DND-41 (cell line): ENCODE results near the gene LHX2.

Source experiments
- ATAC-seq: fragments of 200-7000 bp; cut with Tn5 transposase; 3 replicates; pipeline ENCODE4 v1.9.1; 2021; ENCODE audit warnings: low read depth; ENCODE audit not compliant: insufficient read depth
- DNase-seq: peaks from one replicate; pipeline ENCODE4 v3.0.0-alpha.2; 2020
- H2AFZ ChIP-seq: 2 replicates; pipeline ENCODE4 v1.6.0; 2012; ENCODE audit warnings: low read depth, low read length
- H3K27ac ChIP-seq: 2 replicates; pipeline ENCODE4 v1.5.1; 2012; ENCODE audit warnings: low read length, inconsistent platforms
- H3K27me3 ChIP-seq: fragments of 200-600 bp; sonication (generic); 2 replicates; pipeline ENCODE4 v1.6.0; 2012; ENCODE audit warnings: low read length, mild to moderate bottlenecking, inconsistent platforms; ENCODE audit not compliant: insufficient read depth, poor library complexity
- H3K36me3 ChIP-seq: 2 replicates; pipeline ENCODE4 v1.5.1; 2012; ENCODE audit warnings: low read length, inconsistent platforms; ENCODE audit not compliant: insufficient read depth
- H3K4me1 ChIP-seq: 2 replicates; pipeline ENCODE4 v1.5.1; 2012; ENCODE audit warnings: mild to moderate bottlenecking, low read length; ENCODE audit not compliant: insufficient read depth
- H3K4me2 ChIP-seq: 2 replicates; pipeline ENCODE4 v1.6.0; 2012; ENCODE audit warnings: mild to moderate bottlenecking, moderate library complexity, low read length, inconsistent platforms; ENCODE audit not compliant: insufficient read depth
- H3K4me3 ChIP-seq, 2 experiments: fragments of 200-600 bp in 1 of 2; shearing (Covaris generic) in 1 of 2; 2 replicates each; pipeline ENCODE4 v1.5.1; 2012 to 2016; ENCODE audit warnings: inconsistent platforms in 2 of 2, low read length in 2 of 2, mild to moderate bottlenecking in 2 of 2, low read depth in 1 of 2, moderate library complexity in 1 of 2
- H3K79me2 ChIP-seq: 2 replicates; pipeline ENCODE4 v1.6.0; 2012; ENCODE audit warnings: low read length, inconsistent platforms; ENCODE audit not compliant: insufficient read depth
- H3K9ac ChIP-seq: 2 replicates; pipeline ENCODE4 v1.6.0; 2012; ENCODE audit warnings: low read depth, mild to moderate bottlenecking, inconsistent platforms, low read length, moderate library complexity
- H3K9me3 ChIP-seq: 2 replicates; pipeline ENCODE4 v1.5.1; 2012; ENCODE audit warnings: low read length, moderate library complexity, mild to moderate bottlenecking, inconsistent platforms; ENCODE audit not compliant: insufficient read depth, severe bottlenecking
- H4K20me1 ChIP-seq: 2 replicates; pipeline ENCODE4 v1.6.0; 2012; ENCODE audit warnings: low read length; ENCODE audit not compliant: insufficient read depth
- CTCF ChIP-seq: IDR thresholded peaks from 2 replicates; pipeline ENCODE4 v1.5.1; 2012; ENCODE audit warnings: borderline replicate concordance, low read length, moderate library complexity, mild to moderate bottlenecking; ENCODE audit not compliant: poor library complexity, severe bottlenecking; ENCODE audit errors: extremely low read depth
- EZH2 ChIP-seq: IDR thresholded peaks from 3 replicates; pipeline ENCODE4 v1.6.1; 2012; ENCODE audit warnings: borderline replicate concordance, low read depth, mild to moderate bottlenecking, moderate library complexity, low read length, inconsistent platforms; ENCODE audit not compliant: severe bottlenecking

LHX2 gene

GRCh38 chr9:123998970-123999621, 12.5 kb upstream of the LHX2 start:
- DNase-seq (no peak), ATAC-seq (no peak)
- no peaks in the 10 kb centered on the region for H3K79me2 ChIP-seq
- H4K20me1 ChIP-seq = no peaks in the 10 kb centered on the region
- H2AFZ ChIP-seq = no peak overlapping the region
- no peaks in the 10 kb centered on the region for H3K9me3 ChIP-seq
- H3K27me3 ChIP-seq = peaks cover 15% of the 10 kb centered on the region
- no peaks in the 10 kb centered on the region for H3K4me1 ChIP-seq
- TF ChIP-seq EZH2 = no peak
- H3K27ac ChIP-seq = no peak overlapping the region
- no peak overlapping the region for H3K9ac ChIP-seq
- H3K36me3 ChIP-seq = no peaks in the 10 kb centered on the region
- H3K4me3 ChIP-seq = no peak overlapping the region
- H3K4me2 ChIP-seq = no peak overlapping the region

GRCh38 chr9:123999661-124000060, 11.9 kb upstream of the LHX2 start:
- Histone ChIP-seq H3K4me3 (no peak overlapping the region), H3K4me2 (no peak overlapping the region), H3K4me1 (no peaks in the 10 kb centered on the region), H3K79me2 (no peaks in the 10 kb centered on the region), H3K36me3 (no peaks in the 10 kb centered on the region), H3K27ac (no peak overlapping the region), H2AFZ (no peak overlapping the region), H3K9ac (no peak overlapping the region), H4K20me1 (no peaks in the 10 kb centered on the region), H3K9me3 (no peaks in the 10 kb centered on the region), H3K27me3 (peaks cover 19% of the 10 kb centered on the region)
- ATAC-seq = no peak
- TF ChIP-seq EZH2 = no peak
- no peak for TF ChIP-seq CTCF
- DNase-seq = no peak

GRCh38 chr9:124000161-124000783, 11.3 kb upstream of the LHX2 start:
- H2AFZ ChIP-seq = no peak overlapping the region
- peaks cover 22% of the 10 kb centered on the region for H3K27me3 ChIP-seq
- no peak overlapping the region for H3K9ac ChIP-seq
- no peaks in the 10 kb centered on the region for H3K36me3 ChIP-seq
- no peak for TF ChIP-seq EZH2
- no peak for TF ChIP-seq CTCF
- no peaks in the 10 kb centered on the region for H3K79me2 ChIP-seq
- H4K20me1 ChIP-seq = no peaks in the 10 kb centered on the region
- no peaks in the 10 kb centered on the region for H3K4me1 ChIP-seq
- H3K4me2 ChIP-seq = no peak overlapping the region
- no peaks in the 10 kb centered on the region for H3K9me3 ChIP-seq
- H3K4me3 ChIP-seq = no peak overlapping the region
- DNase-seq (no peak), ATAC-seq (no peak)
- no peak overlapping the region for H3K27ac ChIP-seq

GRCh38 chr9:124000784-124001457, 10.6 kb upstream of the LHX2 start:
- H3K4me3 ChIP-seq = no peak overlapping the region
- no peaks in the 10 kb centered on the region for H3K9me3 ChIP-seq
- peaks cover 26% of the 10 kb centered on the region for H3K27me3 ChIP-seq
- no peak overlapping the region for H3K9ac ChIP-seq
- TF ChIP-seq EZH2 = no peak
- no peak for TF ChIP-seq CTCF
- no peak overlapping the region for H3K4me2 ChIP-seq
- DNase-seq (no peak), ATAC-seq (no peak)
- no peak overlapping the region for H3K27ac ChIP-seq
- H3K4me1 ChIP-seq = no peaks in the 10 kb centered on the region
- H4K20me1 ChIP-seq = no peaks in the 10 kb centered on the region
- no peak overlapping the region for H2AFZ ChIP-seq
- H3K79me2 ChIP-seq = no peaks in the 10 kb centered on the region
- H3K36me3 ChIP-seq = no peaks in the 10 kb centered on the region
